PC-3 (cell line): ENCODE measurements around the gene PCDHGA3. TPM values are rescaled to one million over a fixed set of nuclear protein-coding genes. Genes with fewer than 3 reads are reported as not detected.
"Not testable (repeated sequence)": the region's sequence is repeated elsewhere in the genome, so short reads cannot be mapped to it uniquely, and the experiment has no call there.

Experiments
- ATAC-seq: fragments of 200-7000 bp; cut with Tn5 transposase; 2 replicates; pipeline ENCODE4 v1.9.1; 2020; ENCODE audit warnings: mild to moderate bottlenecking, moderate library complexity
- BruUV-seq: library from RNA; stranded (reverse); fragments of 400-500 nt; replicated peaks from 2 replicates; lab custom pipeline; 2021; lab: Mats Ljungman, UMichigan
- CTCF ChIA-PET: fragments of 300-600 bp; sonication (Branson Sonifier 250); formaldehyde crosslinking; loops from one replicate; lab custom pipeline; 2022; ENCODE audit warnings: antibody characterized with exemption; lab: Charles Lee
- POLR2A ChIA-PET: fragments of 300-600 bp; sonication (Branson Sonifier 250); formaldehyde crosslinking; loops from one replicate; lab custom pipeline; 2022; ENCODE audit warnings: antibody characterized with exemption; ENCODE audit not compliant: unreplicated experiment; lab: Charles Lee
- DNase-seq: peaks from one replicate; pipeline ENCODE4 v3.0.0-alpha.2; 2015
- H2AFZ ChIP-seq: fragments of 300-600 bp; sonication (generic); 2 replicates; pipeline ENCODE4 v1.6.0; 2016; ENCODE audit warnings: antibody characterized with exemption, low read length
- H3F3A ChIP-seq: fragments of 300-600 bp; sonication (generic); one replicate; pipeline ENCODE4 v1.6.0; 2017; ENCODE audit warnings: antibody characterized with exemption, low read length, control low read depth, mild to moderate bottlenecking; ENCODE audit not compliant: unreplicated experiment
- H3K27ac ChIP-seq: fragments of 300-600 bp; sonication (generic); 2 replicates; pipeline ENCODE4 v1.5.1; 2016; ENCODE audit warnings: mild to moderate bottlenecking, low read length
- H3K27me3 ChIP-seq: fragments of 300-600 bp; sonication (generic); 2 replicates; pipeline ENCODE4 v1.6.1; 2016; ENCODE audit warnings: low read length, mixed read lengths
- H3K36me3 ChIP-seq: fragments of 300-600 bp; sonication (generic); 2 replicates; pipeline ENCODE4 v1.6.1; 2016; ENCODE audit warnings: low read depth, mixed run types, low read length, mixed read lengths
- H3K4me1 ChIP-seq: fragments of 300-600 bp; sonication (generic); 2 replicates; pipeline ENCODE4 v1.5.1; 2016; ENCODE audit warnings: low read length; ENCODE audit not compliant: insufficient read depth
- H3K4me2 ChIP-seq: fragments of 300-600 bp; sonication (generic); 2 replicates; pipeline ENCODE4 v1.6.0; 2016; ENCODE audit warnings: low read length
- H3K4me3 ChIP-seq: fragments of 300-600 bp; sonication (generic); 2 replicates; pipeline ENCODE4 v1.5.1; 2016; ENCODE audit warnings: mild to moderate bottlenecking, low read length, mixed read lengths
- H3K79me2 ChIP-seq: fragments of 300-600 bp; sonication (generic); 2 replicates; pipeline ENCODE4 v1.6.1; 2017; ENCODE audit warnings: low read length, mixed read lengths
- H3K9ac ChIP-seq: fragments of 300-600 bp; sonication (generic); 2 replicates; pipeline ENCODE4 v1.6.0; 2016; ENCODE audit warnings: mild to moderate bottlenecking, low read length
- H3K9me2 ChIP-seq: fragments of 300-600 bp; sonication (generic); replicated peaks from 2 replicates; pipeline ENCODE4 v1.6.1; 2016; ENCODE audit warnings: mixed run types, low read length, mixed read lengths
- H3K9me3 ChIP-seq: fragments of 300-600 bp; sonication (generic); 2 replicates; pipeline ENCODE4 v1.6.1; 2016; ENCODE audit warnings: low read length, mixed read lengths
- H4K20me1 ChIP-seq: fragments of 300-600 bp; sonication (generic); 2 replicates; pipeline ENCODE4 v1.6.1; 2016; ENCODE audit warnings: low read length, mixed read lengths
- EZH2 ChIP-seq: fragments of 300-600 bp; sonication (generic); IDR thresholded peaks from one replicate; pipeline ENCODE4 v1.6.1; 2017; ENCODE audit warnings: antibody characterized with exemption, mild to moderate bottlenecking, low read length; ENCODE audit not compliant: unreplicated experiment
- EZH2phosphoT487 ChIP-seq: fragments of 300-600 bp; sonication (generic); IDR thresholded peaks from 2 replicates; pipeline ENCODE4 v1.6.1; 2018; ENCODE audit warnings: mild to moderate bottlenecking, antibody characterized with exemption, low read length, borderline replicate concordance
- intact Hi-C: fragments of 100-400 bp; cut with micrococcal nuclease; formaldehyde crosslinking; loops from 2 replicates; pipeline ENCODE4 v1.9.0; 2023
- total RNA-seq: library from RNA; depleted of rRNA; stranded (reverse); fragments of >200 nt; gene quantifications from 2 replicates; pipeline ENCODE4 v1.2.3, GENCODE V29; 2014
- TF ChIP-seq, protein P1 (sequence below): fragments of 300-600 bp; sonication (generic); conservative IDR thresholded peaks from 2 replicates; pipeline ENCODE4 v1.5.1; 2017; ENCODE audit warnings: antibody characterized with exemption, low read depth, mild to moderate bottlenecking, low read length

The PCDHGA3 gene
- total RNA-seq, 1 experiment from 2014 or later = not detected

DNA sequence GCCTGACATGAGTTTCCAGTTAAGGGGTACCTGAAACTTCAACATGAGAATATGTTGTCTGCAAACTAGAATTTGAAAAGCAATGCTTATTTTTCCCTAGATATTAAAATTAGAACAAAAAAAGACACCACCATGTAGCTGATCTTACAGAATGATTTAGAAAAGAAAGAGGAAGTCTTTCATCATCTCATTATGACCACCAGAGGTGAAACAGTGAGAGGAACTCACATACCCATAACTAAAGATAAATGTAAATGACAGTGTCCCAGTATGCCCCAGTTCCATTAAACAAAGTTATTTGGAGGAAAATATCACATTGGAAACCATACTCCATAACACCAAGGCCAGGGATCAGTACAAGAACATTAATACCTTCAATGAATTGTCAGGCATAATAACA lies 29.9 kb upstream of the PCDHGA3 start:
- no TSS peak for BruUV-seq

DNA sequence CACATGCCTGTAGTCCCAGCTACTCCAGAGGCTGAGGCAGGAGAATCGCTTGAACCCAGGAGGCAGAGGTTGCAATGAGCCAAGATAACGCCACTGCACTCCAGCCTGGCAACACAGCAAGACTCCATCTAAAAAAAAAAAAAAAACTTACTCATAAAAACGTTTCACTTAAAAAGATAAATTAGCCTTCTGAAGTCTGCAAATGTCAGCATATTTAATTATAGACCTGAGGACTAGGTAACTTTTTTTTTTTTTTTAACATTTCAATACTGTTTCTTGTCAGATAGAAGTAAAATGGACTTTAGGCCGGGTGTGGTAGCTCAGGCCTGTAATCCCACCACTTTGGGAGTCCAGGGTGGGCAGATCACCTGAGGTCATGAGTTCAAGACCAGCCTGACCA lies 26.7 kb upstream of the PCDHGA3 start:
- H2AFZ ChIP-seq, ATAC-seq, POLR2A ChIA-PET, H3K4me3 ChIP-seq, DNase-seq, H3K9ac ChIP-seq, BruUV-seq, CTCF ChIA-PET, H3K9me2 ChIP-seq, intact Hi-C loops, H3K27ac ChIP-seq, H4K20me1 ChIP-seq, H3F3A ChIP-seq, H3K4me2 ChIP-seq, H3K27me3 ChIP-seq, H3K4me1 ChIP-seq: not testable (repeated sequence)
- H3K79me2 ChIP-seq = peaks cover 28% of the 10 kb centered on the region
- peaks cover 36% of the 10 kb centered on the region for H3K36me3 ChIP-seq
- peaks cover 33% of the 10 kb centered on the region for H3K9me3 ChIP-seq

More for the DNA sequence above, 29.9 kb upstream of the PCDHGA3 start:
- Histone ChIP-seq H3K9me2 (no peaks in the 10 kb centered on the region), H3K36me3 (peaks cover 21% of the 10 kb centered on the region), H3K27ac (no peak overlapping the region), H3K27me3 (no peaks in the 10 kb centered on the region), H2AFZ (no peak overlapping the region), H3K79me2 (peaks cover 10% of the 10 kb centered on the region), H3K4me3 (no peak overlapping the region), H3K4me1 (no peaks in the 10 kb centered on the region), H3K4me2 (no peak overlapping the region), H3F3A (no peaks in the 10 kb centered on the region), H3K9ac (no peak overlapping the region), H4K20me1 (no peaks in the 10 kb centered on the region), H3K9me3 (peaks cover 14% of the 10 kb centered on the region)
- ChIA-PET POLR2A (no interaction called here), CTCF (no interaction called here)
- TF ChIP-seq EZH2 (no peak), EZH2phosphoT487 (no peak)
- TF ChIP-seq, protein P1, sequence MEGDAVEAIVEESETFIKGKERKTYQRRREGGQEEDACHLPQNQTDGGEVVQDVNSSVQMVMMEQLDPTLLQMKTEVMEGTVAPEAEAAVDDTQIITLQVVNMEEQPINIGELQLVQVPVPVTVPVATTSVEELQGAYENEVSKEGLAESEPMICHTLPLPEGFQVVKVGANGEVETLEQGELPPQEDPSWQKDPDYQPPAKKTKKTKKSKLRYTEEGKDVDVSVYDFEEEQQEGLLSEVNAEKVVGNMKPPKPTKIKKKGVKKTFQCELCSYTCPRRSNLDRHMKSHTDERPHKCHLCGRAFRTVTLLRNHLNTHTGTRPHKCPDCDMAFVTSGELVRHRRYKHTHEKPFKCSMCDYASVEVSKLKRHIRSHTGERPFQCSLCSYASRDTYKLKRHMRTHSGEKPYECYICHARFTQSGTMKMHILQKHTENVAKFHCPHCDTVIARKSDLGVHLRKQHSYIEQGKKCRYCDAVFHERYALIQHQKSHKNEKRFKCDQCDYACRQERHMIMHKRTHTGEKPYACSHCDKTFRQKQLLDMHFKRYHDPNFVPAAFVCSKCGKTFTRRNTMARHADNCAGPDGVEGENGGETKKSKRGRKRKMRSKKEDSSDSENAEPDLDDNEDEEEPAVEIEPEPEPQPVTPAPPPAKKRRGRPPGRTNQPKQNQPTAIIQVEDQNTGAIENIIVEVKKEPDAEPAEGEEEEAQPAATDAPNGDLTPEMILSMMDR = no peak
- DNase-seq (no peak), ATAC-seq (no peak)
- intact Hi-C loops = no loop called here

DNA sequence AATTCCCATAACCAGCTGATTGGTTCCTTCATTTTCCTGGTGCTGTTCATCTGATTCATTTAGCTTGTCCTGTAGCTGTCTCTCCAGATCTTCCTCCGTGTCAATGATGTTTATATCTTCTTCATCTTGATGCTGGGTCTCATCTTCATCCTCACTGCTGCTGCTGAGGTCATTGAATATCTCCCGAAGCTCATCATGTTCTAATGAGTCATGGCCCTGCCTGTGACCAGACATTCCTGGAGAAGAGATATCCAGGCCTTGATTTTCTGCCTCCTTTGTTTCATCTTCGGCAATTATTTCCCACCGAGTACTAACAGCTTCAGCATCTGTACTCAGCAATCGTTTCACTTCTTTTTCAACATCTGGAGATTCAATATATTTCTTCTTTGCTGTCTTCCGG lies 24.4 kb upstream of the PCDHGA3 start:
- no TSS peak for BruUV-seq
- CTCF ChIA-PET = no interaction called here

More for the DNA sequence above, 24.4 kb upstream of the PCDHGA3 start:
- Histone ChIP-seq H3K36me3 (peaks cover 36% of the 10 kb centered on the region), H3K4me1 (no peaks in the 10 kb centered on the region), H3K9ac (no peak overlapping the region), H3K27ac (no peak overlapping the region), H3K9me2 (no peaks in the 10 kb centered on the region), H3K27me3 (no peaks in the 10 kb centered on the region), H4K20me1 (no peaks in the 10 kb centered on the region), H2AFZ (no peak overlapping the region), H3K4me2 (no peak overlapping the region), H3K9me3 (peaks cover 38% of the 10 kb centered on the region), H3F3A (no peaks in the 10 kb centered on the region), H3K4me3 (peak overlapping the region; percentile 78), H3K79me2 (peaks cover 28% of the 10 kb centered on the region)
- no peak for DNase-seq
- intact Hi-C loops = no loop called here
- TF ChIP-seq, protein P1 = no peak
- ATAC-seq = no peak
- POLR2A ChIA-PET = no interaction called here
